HG02884 (cell line): ENCODE data around the gene LCNL1.

Experiments used
- ATAC-seq: cut with Tn5 transposase; IDR thresholded peaks from one replicate; pipeline ENCODE4 v1.9.1; 2021; ENCODE audit warnings: mild to moderate bottlenecking, moderate library complexity; ENCODE audit not compliant: unreplicated experiment

LCNL1 gene

DNA sequence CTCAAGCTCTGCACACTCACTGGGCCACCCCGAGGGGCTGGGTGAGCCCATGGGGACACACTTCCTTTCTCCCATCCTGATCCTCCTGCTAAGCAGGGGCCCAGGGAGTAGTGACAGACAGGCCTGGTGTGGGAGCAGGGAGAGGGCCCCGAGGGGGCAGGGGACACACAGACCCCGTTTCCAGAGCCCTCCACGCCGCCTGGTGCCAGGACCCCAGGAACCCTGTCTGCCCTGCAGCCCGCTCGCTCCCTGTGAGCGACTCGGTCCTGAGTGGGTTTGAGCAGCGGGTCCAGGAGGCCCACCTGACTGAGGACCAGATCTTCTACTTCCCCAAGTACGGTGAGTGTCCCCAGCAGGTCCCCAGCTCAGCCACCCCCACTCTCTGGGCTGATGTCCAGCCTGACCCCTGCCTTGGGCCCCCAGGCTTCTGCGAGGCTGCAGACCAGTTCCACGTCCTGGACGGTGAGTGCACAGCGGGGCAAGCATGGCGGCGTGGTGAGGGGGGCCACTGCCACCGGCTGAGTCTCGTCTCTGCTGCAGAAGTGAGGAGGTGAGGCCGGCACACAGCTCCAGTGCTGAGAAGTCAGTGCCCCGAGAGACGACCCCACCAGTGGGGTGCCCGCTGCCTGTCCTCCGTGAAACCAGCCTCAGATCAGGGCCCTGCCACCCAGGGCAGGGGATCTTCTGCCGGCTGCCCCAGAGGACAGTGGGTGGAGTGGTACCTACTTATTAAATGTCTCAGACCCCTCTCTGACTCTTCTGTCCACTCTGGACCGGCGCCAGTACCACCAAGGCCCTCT is 36.4 kb upstream of the LCNL1 start:
- ATAC-seq, result no peak

DNA sequence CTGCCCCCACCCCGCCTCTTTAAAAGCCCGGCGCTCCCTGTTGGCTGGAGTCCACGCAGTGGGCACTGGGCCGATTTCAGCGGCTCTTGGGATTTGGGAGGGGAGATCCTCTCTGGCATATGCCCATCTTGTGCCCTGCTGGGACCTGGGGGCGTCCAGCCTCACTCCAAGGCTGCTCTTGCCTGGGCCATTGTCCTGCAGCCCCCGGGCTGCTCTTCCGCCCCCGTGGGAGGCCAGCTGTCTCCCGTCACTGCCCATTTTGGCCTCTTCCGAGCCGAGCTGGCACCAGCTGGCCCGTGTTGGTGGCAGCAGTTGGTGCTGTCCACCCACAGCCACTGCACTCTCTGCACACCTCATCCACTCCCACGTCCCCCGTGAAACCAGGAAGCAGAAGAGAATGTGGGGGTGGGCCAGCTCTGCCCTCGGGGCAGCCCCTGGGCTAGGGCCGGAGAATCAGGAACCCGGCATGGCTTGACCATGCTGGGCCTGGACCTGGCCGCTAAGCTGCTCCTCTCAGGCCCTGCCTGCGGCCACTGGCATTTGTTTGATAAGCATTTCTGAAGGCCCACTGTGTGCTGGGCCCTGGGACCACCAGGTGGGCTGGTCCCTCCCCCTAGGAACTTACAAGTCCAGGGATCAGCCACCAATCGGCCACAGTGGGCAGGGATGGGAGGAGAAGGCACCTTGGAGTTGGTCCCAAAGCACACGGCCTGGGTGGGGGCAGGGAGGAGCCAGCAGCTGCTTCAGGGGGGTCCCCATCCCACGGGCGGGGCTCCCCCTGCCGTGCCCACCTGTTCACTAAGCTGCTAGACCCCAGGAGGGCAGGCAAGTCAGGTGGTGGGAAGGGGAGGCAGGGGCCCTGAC is 35.5 kb upstream of the LCNL1 start:
- no peak for ATAC-seq

DNA sequence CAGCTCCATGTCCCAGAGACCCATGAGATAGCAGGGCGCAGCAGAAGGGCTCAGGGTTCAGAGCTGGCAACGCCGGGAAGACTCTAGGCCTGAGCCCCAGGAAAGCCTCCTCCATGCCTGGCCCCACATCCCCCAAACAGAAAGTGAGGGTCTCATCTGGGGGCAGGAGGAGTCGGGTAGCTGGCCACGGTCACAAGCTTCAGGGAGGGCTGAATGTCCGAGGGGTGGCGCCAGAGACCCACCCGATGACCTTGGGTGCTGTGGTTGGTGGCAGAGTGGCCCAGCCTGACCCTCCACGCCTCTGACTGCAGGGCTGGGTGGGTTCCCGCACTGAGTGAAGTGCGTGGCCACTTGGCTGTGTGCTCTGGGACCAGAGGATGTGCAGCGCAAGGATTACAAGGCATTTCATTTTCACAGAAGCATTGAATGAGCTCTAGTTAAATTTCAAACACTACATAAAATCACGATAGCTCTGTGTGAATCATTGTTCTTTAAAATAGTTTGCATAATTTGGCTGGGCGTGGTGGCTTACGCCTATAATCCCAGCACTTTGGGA is 34.8 kb upstream of the LCNL1 start:
- ATAC-seq, result no peak

DNA sequence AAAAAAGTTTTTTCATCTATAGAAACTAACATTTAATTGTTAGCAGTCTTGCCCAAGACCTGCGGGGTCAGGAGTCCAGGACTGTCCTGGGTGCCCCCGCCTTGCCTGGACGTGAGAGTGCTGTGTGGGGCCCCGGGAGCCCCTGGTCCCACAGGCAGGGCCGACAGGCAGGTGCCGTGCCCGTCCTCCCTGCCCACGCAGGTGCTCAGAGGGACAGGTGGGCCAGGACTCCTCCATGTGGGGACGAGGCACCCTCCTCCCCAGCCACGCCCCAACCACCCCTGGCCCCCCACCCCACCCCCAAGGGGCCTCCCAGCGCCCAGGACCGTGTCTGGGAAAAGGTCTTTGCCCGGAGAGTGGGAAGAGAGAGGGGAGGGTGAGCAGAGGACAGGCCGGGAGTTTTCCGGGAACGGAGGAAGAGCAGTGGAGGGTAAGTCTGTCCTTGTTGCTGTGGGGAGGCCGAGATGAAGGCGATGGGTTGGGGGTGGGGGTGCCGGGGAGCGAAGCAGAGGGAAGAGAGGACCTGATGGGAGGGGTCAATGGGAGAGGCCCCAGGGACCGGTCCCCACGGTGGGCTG is 33.5 kb upstream of the LCNL1 start:
- ATAC-seq, result no peak

DNA sequence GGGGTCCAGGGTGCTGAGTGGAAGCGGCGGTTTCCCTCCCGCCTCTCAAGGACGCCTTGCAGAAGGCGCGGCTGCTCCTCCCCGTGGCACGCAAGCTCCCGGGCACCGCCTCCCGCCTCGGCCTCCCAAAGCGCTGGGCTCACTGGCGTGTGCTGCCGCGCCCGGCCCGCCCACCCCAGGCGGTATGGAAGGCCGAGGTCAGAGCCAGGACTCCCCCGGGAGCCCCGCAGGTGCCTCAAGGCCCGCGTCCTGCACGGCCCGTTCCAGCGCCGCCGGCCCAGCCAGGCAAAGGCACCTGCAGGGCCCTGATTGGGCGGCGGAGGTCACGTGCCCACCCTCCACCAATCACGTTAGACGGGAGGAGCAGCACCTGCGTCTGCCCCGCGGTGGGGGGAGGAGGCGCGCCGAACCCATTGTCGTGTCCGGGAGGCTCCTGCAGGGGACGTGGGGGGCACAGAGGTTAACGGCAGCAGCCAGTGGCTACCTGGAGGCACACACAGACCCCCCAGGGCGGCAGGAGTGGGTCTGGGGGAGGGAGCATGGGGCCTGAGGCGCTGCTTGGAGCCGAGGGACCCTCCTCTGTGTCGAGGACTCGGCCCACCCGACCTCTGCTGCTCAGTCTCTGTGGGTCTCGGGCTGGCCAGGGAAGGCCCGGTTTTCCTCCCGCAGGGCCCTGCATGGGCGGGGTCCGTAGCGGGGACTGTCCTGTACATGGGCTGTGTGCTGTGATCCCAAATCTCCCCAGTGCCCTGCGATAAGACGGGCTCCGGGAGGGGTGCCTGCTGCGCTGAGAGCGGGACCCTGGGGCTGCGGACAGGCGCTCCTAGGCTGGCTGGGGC is 32.8 kb upstream of the LCNL1 start:
- ATAC-seq, result peak; percentile 83

DNA sequence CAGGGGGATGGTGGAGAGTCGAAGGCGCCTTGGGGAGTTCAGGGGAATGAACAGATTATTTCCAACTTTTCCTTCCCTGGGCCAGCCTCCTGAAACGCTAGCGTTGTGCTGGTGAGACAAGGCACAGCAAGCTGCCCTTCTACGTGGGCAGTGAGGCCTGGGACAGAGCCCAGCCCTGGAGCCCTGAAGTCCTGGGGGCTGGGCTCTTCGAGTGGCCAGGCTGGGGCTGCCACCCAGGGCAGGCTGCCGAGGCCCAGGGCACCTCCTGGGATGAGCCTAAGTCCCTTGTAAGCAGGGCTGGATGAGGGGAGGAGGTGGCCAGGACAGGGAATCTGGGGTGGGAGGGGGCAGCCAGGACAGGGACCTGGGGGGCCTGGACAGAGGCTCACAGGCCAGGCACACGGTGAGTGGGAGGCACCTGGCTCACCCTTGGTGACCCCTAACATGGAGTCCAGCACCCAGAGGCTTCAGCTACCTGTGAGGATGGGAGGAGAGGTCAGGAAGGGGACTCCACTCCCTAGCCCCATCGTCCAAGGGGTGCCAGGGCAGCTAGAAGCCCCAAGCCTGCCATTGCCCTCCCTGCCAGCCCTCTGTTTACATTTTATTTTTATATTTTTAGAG is 32.0 kb upstream of the LCNL1 start:
- ATAC-seq, result no peak

DNA sequence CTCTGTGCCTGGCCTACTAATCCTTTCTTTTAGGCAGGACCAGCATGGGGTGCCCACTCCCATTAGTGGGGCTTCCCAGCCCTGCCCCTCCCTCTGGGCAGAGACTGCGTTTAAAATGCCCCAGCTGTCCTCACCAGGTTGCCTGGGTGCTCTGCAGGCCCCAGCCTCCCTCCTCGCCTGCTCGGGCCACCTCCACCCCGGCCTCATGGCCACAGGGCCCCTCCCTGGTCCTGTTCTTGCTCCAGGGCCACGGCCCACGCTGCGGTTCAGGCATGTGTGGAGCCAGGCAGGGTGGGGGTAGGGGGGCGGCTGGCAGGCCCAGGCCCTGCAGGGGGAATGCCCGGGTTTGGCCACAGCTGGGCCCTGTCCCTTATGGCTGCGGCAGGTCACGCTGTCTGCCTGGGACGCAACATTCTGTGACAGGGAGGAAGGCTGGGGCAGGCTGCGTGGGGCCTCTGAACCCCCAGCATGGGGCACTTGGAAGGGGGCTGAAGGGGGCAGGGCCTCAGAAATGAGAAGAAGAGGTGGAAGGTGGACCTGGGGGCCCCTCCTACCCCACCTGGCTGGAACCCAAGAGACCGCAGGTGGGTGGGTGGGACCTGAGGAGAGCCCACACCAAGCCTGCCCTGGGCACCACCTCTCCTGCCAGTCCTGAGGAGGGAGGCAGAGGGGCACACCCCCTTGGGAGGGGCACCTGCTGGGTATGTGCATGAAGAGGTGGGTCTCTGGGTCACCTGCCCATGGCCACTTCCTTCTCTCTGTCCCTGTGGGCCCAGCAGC is 31.1 kb upstream of the LCNL1 start, which contains the start of gene LCN12:
Gene LCN12, plus strand, starts transcription at position 733 of the 780 bp plus-strand sequence. CDS start 55 bp downstream, outside the sequence.
- ATAC-seq, result no peak

DNA sequence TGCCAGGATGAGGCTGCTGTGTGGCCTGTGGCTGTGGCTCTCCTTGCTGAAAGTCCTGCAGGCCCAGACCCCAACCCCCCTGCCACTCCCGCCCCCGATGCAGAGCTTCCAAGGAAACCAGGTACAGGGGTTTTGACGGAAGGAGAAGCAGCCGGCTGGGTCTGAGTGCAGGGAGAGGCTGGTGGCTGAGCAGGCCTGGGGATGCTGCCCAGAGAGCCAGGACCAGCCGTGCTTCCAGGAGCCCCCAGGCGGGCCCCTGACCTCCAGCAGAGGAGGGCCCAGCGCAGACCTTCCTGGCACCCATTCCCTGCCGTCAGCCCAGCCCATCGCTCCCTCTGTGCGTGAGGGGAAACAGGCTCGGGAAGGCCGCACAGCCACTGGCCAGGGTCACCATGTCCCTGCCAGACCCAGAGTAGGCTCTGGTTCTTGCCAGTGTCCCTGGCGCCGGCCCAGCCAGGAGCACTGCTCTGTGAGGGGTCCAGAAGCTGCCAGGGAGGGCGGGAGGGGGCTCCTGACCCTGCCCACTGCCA is 30.4 kb upstream of the LCNL1 start:
- ATAC-seq, result no peak

DNA sequence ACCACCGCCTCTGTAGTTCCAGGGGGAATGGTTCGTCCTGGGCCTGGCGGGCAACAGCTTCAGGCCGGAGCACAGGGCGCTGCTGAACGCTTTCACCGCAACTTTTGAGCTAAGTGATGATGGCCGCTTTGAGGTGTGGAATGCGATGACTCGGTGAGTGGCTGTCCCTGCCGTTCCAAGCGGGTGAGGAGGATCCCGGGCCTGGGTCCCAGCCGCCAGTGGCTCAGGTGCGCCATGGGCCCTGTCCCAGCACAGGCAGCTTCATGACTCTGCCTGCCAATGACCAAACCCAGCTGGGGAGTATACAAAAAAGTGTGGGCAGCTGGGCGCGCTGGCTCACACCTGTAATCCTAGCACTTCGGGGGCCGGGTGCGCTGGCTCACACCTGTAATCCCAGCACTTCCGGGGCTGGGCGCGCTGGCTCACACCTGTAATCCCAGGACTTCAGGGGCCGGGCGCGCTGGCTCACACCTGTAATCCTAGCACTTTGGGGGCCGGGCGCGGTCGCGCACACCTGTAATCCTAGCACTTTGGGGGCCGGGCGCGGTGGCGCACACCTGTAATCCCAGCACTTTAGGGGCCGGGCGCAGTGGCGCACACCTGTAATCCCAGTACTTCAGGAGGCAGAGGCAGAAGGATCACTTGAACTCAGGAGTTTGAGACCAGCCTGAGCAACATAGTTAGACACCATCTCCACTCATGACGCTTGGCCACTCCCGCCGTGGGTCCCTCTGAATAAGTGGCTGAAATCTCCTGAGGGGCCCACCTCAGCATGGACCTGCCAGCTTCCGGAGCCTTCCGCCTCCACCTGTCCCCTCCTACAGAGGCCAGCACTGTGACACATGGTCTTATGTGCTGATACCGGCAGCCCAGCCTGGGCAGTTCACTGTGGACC is 29.7 kb upstream of the LCNL1 start:
- no peak for ATAC-seq

DNA sequence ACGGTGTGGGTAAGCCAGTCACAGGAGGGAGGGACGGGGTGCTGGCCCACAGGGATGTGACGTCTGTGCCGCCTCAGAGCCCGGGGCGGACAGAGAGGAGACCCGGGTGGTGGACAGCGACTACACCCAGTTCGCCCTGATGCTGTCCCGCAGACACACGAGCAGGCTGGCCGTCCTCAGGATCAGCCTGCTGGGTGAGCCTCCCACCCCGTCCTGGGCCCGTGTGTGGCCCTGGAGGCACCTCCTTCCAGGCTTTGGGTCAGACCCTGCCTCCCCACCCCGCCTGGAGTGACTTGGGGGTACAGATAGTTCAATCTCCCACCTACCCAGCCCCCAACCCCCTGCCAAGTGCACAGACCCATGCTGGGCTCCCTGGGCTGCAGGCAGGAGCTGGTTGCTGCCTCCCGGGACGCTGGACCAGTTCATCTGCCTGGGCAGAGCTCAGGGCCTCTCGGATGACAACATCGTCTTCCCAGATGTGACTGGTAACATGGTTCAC is 29.0 kb upstream of the LCNL1 start:
- no peak for ATAC-seq

DNA sequence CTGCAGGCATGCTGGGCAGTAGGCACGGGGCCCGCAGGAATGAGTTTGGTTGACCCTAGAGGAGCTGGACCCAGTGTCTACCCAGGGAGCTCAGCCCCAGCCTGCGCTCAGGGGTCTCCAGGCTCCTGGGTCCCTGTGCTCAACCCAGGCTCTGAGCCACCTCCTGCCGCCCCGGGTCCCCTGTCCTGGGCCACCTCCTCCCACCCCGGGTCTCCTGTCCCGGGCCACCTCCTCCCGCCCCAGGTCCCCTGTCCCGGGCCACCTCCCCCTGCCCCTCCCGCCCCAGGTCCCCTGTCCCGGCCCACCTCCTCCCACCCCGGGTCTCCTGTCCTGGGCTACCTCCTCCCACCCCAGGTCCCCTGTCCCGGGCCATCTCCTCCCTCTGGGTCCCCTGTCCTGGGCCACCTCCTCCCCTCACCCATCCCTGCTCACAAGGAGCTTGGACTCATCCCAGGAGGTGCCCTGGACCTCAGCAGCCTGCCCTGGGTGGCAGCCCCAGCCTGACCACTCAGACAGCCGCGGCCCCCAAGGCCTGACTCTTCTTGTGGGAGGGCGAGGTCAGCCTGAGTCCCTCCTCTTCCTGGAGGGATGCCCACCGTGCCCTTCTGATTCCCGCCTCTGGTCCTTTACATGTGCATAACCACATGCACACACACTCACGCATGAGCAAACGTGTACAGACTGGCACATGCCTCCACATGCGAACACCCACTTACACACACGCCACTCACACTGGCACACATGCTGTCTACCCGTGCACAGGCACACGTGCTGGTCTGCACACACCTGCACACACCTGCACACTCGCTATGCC is 28.3 kb upstream of the LCNL1 start:
- no peak for ATAC-seq

DNA sequence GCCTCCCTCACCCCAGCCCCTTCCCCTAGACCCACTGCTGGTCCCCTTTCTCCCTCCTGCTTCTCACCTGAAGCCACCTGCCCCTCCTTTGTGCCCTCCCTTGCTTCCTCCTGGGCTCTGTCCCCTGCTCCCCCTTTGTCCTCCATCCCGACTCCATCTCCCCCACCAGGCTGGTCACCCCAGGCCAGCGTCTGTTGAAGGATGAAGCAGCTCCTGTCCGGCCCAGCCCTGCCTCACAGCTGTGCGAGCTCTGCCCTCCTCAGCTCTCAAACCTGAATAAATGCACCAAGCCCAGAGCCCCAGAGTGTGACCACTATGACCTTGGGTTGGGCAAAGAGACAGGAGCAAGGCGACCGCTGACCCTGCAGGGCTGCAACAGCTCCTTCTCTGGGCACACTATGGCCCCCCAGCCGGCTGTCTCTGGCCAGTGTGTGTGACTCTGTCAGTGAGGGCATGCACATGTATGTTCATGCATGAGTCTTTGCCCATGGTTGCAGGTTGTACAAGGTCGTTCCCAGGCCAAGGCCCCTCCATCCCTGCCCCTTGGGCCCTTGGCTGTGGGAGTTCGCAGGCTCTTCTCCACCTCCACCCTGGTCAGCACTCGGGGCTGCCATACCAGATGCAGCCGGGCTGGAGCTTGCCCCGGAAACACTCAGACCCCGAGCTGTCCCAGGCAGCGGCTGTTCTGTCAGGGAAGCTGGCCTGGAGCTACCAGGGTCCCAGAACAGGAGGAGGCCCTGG is 27.4 kb upstream of the LCNL1 start:
- no peak for ATAC-seq

DNA sequence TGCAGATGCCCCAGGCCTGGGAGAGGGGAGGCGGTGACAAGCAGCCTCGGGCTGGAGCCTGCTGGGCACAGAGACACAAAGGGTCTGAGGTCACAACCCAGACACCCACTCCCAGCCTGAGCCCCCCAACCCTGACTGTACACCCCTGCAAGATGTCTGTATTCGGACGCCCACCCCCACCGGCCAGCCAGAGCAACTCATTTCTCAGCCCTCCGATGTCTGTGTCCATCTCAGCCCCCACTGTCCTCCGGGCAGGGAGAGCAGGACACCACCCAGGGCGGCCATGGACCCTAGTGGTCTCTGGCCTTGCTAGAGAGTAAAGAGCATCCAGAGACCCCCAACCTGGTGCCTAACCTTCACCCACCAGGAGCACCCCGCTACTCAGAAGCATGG is 26.9 kb upstream of the LCNL1 start:
- no peak for ATAC-seq

DNA sequence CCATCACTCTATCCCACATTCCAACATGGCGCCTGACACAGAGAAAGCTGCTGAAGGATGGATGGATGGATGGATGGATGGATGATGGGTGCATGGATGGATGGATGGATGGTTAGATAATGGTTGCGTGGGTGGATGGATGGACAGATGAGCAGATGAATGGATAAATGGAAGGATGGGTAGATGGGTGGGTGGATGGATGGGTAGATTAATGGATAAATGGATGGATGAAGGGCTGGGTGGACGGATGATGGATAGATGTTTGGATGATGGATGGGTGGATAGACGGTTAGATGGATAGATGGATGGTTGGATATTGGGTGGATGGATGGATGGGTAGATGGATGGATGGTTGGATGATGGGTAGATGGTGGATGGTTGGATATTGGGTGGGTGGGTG is 26.2 kb upstream of the LCNL1 start:
- ATAC-seq, result no peak

DNA sequence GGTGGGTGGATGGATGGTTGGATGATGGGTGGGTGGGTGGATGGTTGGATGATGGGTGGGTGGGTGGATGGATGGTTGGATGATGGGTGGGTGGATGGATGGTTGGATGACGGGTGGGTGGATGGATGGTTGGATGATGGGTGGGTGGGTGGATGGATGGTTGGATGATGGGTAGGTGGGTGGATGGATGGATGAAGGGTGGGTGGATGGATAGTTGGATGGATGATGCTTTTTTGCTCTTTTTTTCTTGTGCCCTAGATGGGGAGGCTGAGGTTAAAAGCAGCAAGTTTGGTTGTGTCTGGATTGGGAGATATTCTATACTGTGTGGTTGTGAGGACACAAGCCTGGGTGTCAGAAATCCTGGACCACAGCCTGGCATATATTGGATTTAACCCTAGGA is 25.3 kb upstream of the LCNL1 start:
- no peak for ATAC-seq

DNA sequence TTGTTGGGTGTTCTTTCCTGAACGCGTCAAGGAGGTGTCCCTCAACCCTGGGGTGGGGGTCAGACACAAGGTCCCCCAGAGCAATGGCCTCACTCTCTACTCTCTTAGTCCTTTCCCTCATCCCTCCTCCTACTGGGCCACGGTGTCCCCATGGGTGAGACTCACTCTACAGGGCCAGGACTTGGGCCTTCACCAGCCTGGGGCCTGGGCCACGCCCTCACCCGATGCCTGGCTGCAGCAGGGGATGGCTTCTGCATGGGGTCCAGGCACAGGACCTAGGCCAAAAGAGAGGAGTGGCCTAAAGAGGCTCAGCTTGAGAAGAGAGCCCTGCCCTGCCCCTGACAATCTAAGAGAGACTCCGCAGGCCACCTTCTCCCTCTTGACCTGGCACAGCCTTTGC is 24.9 kb upstream of the LCNL1 start:
- no peak for ATAC-seq
